Natural killer cell (primary cell): ENCODE results near the gene RNF157. TPM values are rescaled to one million over a fixed set of nuclear protein-coding genes. Genes with fewer than 3 reads are reported as not detected.

ENCODE experiments used
- ATAC-seq, 3 donors: fragments of 150-1000 bp in 2 of 3; fragments of 200-7000 bp in 1 of 3; cut with Tn5 transposase; 1 replicate in 1 of 3; 2 replicates in 2 of 3; pipeline ENCODE4 v1.10.0; 2021; ENCODE audit warnings: mild to moderate bottlenecking in 2 of 3, moderate library complexity in 2 of 3
- DNase-seq, 2 donors: peaks; one replicate each; pipeline versions ENCODE4 v3.0.0 to v3.0.0-alpha.2; 2013 to 2021; ENCODE audit warnings: mixed read lengths in 1 of 2
- H3K27ac ChIP-seq: one replicate; pipeline ENCODE4 v1.5.1; 2013; ENCODE audit warnings: mild to moderate bottlenecking, low read length
- H3K27me3 ChIP-seq: one replicate; pipeline ENCODE4 v1.6.1; 2013; ENCODE audit warnings: low read length; ENCODE audit not compliant: control insufficient read depth, insufficient read depth
- H3K36me3 ChIP-seq: one replicate; pipeline ENCODE4 v1.6.1; 2013; ENCODE audit warnings: low read length; ENCODE audit not compliant: control insufficient read depth, insufficient read depth
- H3K4me1 ChIP-seq: one replicate; pipeline ENCODE4 v1.6.1; 2013; ENCODE audit warnings: low read length; ENCODE audit not compliant: control insufficient read depth, insufficient read depth
- H3K4me3 ChIP-seq: one replicate; pipeline ENCODE4 v1.5.1; 2013; ENCODE audit warnings: low read length
- H3K9me3 ChIP-seq: one replicate; pipeline ENCODE4 v1.6.1; 2013; ENCODE audit warnings: low read length; ENCODE audit not compliant: control insufficient read depth, insufficient read depth
- H3K27ac Mint-ChIP-seq, 2 donors: one replicate each; pipeline ENCODE4 v1.8.0; 2022; ENCODE audit warnings: mild to moderate bottlenecking in 2 of 2, mixed read lengths in 2 of 2, moderate library complexity in 1 of 2
- H3K27me3 Mint-ChIP-seq, 2 donors: one replicate each; pipeline ENCODE4 v1.8.0; 2022; ENCODE audit warnings: low read depth in 2 of 2, mixed read lengths in 2 of 2
- H3K36me3 Mint-ChIP-seq: one replicate; pipeline ENCODE4 v1.8.0; 2022; ENCODE audit warnings: mixed read lengths
- H3K4me1 Mint-ChIP-seq, 2 donors: one replicate each; pipeline ENCODE4 v1.8.0; 2022; ENCODE audit warnings: mixed read lengths in 2 of 2
- H3K4me3 Mint-ChIP-seq: one replicate; pipeline ENCODE4 v1.8.0; 2022; ENCODE audit warnings: mild to moderate bottlenecking, moderate library complexity, mixed read lengths
- H3K9me3 Mint-ChIP-seq, 2 donors: one replicate each; pipeline ENCODE4 v1.8.0; 2022; ENCODE audit warnings: mixed read lengths in 2 of 2
- WGBS: methylation state at CpG from one replicate; pipeline ENCODE4 v1.1.7; 2013; ENCODE audit warnings: missing lambda C conversion rate; ENCODE audit not compliant: insufficient coverage; 5-methylcytosine and 5-hydroxymethylcytosine counted together
- intact Hi-C: fragments of 100-400 bp; cut with micrococcal nuclease; formaldehyde crosslinking; loops from one replicate; pipeline ENCODE4 v1.14.2; 2022
- total RNA-seq, 4 donors: library from RNA; stranded (reverse); fragments of 120-200 nt in 1 of 4; gene quantifications; one replicate each; pipeline versions ENCODE4 v1.2.3 to v1.2.4, GENCODE V29; 2013 to 2022
- TF ChIP-seq, protein P1 (sequence below): fragments of 200-600 bp; IDR thresholded peaks from one replicate; pipeline ENCODE4 v1.8.0; 2022; ENCODE audit warnings: antibody characterized with exemption

The RNF157 gene
- total RNA-seq, 3 donors from 2014 or later (not counting 1 experiment from before 2014, with no cell fraction given), result 4.9 to 9.1 (median 8.5) TPM

DNA sequence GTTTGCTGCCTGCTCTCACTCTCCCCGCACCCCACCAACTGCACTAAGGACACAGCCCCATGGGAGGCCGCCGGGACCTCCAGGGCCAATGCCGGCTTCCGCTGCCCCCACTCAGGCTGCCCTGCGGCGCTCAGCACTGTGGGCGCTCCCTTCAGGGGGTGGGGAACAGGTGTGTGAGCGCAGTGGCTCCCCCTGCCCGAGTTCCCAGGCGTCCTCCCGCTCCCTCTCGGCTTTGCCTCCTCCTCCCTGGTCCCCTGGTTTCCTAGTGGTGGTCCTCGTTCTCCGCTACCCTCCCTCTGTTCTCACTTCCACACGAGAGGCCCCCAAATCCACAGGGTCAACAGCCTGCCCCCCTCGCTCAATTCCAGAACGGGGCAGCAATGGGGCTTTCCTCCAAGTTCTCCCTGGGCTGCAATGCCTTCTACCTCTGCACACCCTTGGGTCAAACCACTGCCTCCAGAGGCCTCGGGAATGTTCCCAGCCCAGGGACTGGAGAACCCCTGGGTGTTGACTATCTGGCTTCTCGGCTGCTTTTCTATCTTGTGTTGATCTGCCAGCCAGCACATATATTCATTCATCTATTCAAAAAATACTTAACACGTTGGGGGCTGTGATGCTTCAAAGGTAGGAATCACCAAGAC, 109.1 kb downstream of the RNF157 start:
- Histone ChIP-seq H3K36me3 (no peaks in the 10 kb centered on the region), H3K4me3 (no peak overlapping the region), H3K9me3 (no peaks in the 10 kb centered on the region), H3K27ac (no peak overlapping the region), H3K27me3 (no peaks in the 10 kb centered on the region), H3K4me1 (no peaks in the 10 kb centered on the region)
- H3K4me3 Mint-ChIP-seq, result no peak overlapping the region
- H3K4me1 Mint-ChIP-seq, result peaks cover 0 to 22% of the 10 kb centered on the region in 2 donors
- intact Hi-C loops, result no loop called here
- 88% methylated on average over 21 of the region's 21 CpGs for whole genome bisulfite sequencing
- H3K36me3 Mint-ChIP-seq, result no peaks in the 10 kb centered on the region
- TF ChIP-seq, protein P1, sequence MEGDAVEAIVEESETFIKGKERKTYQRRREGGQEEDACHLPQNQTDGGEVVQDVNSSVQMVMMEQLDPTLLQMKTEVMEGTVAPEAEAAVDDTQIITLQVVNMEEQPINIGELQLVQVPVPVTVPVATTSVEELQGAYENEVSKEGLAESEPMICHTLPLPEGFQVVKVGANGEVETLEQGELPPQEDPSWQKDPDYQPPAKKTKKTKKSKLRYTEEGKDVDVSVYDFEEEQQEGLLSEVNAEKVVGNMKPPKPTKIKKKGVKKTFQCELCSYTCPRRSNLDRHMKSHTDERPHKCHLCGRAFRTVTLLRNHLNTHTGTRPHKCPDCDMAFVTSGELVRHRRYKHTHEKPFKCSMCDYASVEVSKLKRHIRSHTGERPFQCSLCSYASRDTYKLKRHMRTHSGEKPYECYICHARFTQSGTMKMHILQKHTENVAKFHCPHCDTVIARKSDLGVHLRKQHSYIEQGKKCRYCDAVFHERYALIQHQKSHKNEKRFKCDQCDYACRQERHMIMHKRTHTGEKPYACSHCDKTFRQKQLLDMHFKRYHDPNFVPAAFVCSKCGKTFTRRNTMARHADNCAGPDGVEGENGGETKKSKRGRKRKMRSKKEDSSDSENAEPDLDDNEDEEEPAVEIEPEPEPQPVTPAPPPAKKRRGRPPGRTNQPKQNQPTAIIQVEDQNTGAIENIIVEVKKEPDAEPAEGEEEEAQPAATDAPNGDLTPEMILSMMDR, result no peak
- H3K9me3 Mint-ChIP-seq, result no peaks in the 10 kb centered on the region
- ATAC-seq, result no peak
- peaks cover 0 to 3% of the 10 kb centered on the region in 2 donors for H3K27me3 Mint-ChIP-seq
- no peak for DNase-seq
- H3K27ac Mint-ChIP-seq, result no peak overlapping the region

DNA sequence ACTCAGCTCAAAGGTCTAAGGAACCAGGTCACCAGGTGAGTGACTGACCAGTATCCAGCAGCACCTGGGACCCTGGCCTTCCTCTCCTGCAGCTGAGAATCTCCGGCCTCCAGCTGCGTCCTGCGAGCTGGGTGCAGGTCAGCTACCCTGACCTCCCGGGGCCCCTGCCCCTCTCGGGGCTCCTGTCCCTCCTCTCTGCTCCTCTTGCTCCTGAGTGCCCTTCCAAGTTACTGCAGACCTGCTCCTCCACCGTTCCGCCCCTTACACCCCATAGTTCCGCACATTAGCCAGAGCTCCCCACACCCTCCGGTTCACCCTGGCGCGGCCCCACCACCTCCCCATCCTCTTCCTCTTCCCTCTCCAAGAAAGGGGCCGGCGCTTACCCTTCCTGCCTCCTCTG, 109.8 kb downstream of the RNF157 start:
- H3K36me3 ChIP-seq, result no peaks in the 10 kb centered on the region
- H3K27me3 ChIP-seq, result no peaks in the 10 kb centered on the region
- intact Hi-C loops, result no loop called here
- H3K27ac ChIP-seq, result no peak overlapping the region
- no peaks in the 10 kb centered on the region for H3K9me3 ChIP-seq
- H3K27me3 Mint-ChIP-seq, result peaks cover 0 to 3% of the 10 kb centered on the region in 2 donors
- no peak for ATAC-seq
- H3K4me1 Mint-ChIP-seq, result peaks cover 0 to 21% of the 10 kb centered on the region in 2 donors
- H3K36me3 Mint-ChIP-seq, result no peaks in the 10 kb centered on the region
- no peak overlapping the region for H3K4me3 ChIP-seq
- WGBS, result 47% methylated on average over 13 of the region's 13 CpGs
- no peak for DNase-seq
- no peak overlapping the region for H3K4me3 Mint-ChIP-seq
- no peaks in the 10 kb centered on the region for H3K9me3 Mint-ChIP-seq
- no peak overlapping the region for H3K27ac Mint-ChIP-seq
- TF ChIP-seq, protein P1, result no peak
- H3K4me1 ChIP-seq, result no peaks in the 10 kb centered on the region

GRCh38 chr17:76125922-76126321, 114.4 kb downstream of the RNF157 start:
- Histone ChIP-seq H3K4me3 (no peak overlapping the region), H3K27ac (no peak overlapping the region), H3K4me1 (peaks cover 12% of the 10 kb centered on the region), H3K9me3 (no peaks in the 10 kb centered on the region), H3K27me3 (no peaks in the 10 kb centered on the region), H3K36me3 (no peaks in the 10 kb centered on the region)
- Mint-ChIP-seq H3K27me3 (no peaks in the 10 kb centered on the region), H3K4me3 (no peak overlapping the region), H3K4me1 (peaks cover 0 to 22% of the 10 kb centered on the region in 2 donors), H3K27ac (no peak overlapping the region), H3K9me3 (no peaks in the 10 kb centered on the region), H3K36me3 (no peaks in the 10 kb centered on the region)
- no peak for DNase-seq
- no peak for ATAC-seq
- WGBS, result 89% methylated on average over 1 of the region's 1 CpG
- intact Hi-C loops, result no loop called here
- TF ChIP-seq, protein P1, result no peak

DNA sequence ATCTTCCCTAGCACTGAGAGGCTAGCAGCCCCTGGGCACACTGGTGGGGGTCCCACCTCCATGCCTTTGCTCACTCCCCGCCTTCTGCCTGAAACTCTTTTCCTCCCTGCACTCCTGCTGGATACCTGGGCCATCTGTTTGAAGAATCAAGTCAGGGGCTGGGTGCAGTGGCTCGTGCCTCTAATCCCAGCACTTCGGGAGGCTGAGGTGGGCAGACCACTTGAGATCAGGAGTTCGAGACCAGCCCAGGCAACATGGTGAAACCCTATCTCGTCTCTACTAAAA, 115.0 kb downstream of the RNF157 start:
- WGBS, result 91% methylated on average over 5 of the region's 5 CpGs
- peaks cover 14% of the 10 kb centered on the region for H3K4me1 ChIP-seq
- intact Hi-C loops, result no loop called here
- H3K4me3 Mint-ChIP-seq, result no peak overlapping the region
- TF ChIP-seq, protein P1, result no peak
- H3K27ac ChIP-seq, result no peak overlapping the region
- ATAC-seq, result no peak
- H3K27me3 Mint-ChIP-seq, result no peaks in the 10 kb centered on the region
- H3K9me3 ChIP-seq, result no peaks in the 10 kb centered on the region
- DNase-seq, result no peak
- no peaks in the 10 kb centered on the region for H3K9me3 Mint-ChIP-seq
- no peak overlapping the region for H3K27ac Mint-ChIP-seq
- no peaks in the 10 kb centered on the region for H3K36me3 Mint-ChIP-seq
- H3K36me3 ChIP-seq, result no peaks in the 10 kb centered on the region
- H3K4me3 ChIP-seq, result no peak overlapping the region
- H3K27me3 ChIP-seq, result no peaks in the 10 kb centered on the region
- peaks cover 0 to 19% of the 10 kb centered on the region in 2 donors for H3K4me1 Mint-ChIP-seq
